Measurements from ENCODE around the gene GPC5. TPM values are rescaled to one million over a fixed set of nuclear protein-coding genes. Genes with fewer than 3 reads are reported as not detected.
"Not testable (repeated sequence)": the region's sequence is repeated elsewhere in the genome, so short reads cannot be mapped to it uniquely, and the experiment has no call there.

Gene GPC5
- total RNA-seq, 4 donors from 2014 or later, result not detected

DNA sequence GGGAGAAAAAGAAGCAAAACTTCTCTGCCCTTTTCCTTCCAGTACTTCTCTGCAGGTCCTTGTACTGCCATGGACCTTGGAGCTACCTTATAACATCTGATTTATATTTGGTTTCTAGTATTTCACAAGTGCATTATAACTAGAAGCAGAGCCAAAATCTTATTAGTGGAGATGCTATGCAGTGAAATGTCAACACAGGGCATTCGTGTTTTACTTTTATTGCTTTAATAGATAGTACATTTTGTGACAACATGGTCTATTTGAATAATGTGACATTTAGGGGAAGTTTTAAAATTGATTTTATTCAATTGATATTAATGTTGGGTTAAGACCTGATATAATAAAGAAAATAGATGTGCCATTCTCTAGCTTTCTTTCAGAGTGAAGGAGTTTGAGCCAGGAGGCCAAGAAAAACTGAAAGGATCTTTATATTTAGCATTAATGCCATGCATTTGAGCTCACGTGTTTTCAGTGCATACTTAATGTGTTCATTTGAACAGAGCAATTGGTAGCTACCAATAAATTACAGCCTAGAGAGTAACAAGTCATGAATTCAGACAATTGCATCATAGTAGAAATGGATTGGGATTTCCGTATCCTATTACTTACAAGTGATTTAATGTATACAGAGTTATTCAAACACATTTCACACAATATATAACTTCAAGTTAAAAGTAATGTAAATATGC lies 863.8 kb downstream of the GPC5 start:
- Histone ChIP-seq H3K27me3 (no peaks in the 10 kb centered on the region), H3K36me3 (no peaks in the 10 kb centered on the region), H3K9me3 (no peaks in the 10 kb centered on the region), H3K4me3 (no peak overlapping the region), H3K27ac (no peak overlapping the region), H3K4me1 (no peaks in the 10 kb centered on the region)
- in situ Hi-C loops (cut with MboI; ENCODE audit: low sequenced_read_pairs in 4 of 4) (no loop called here), intact Hi-C loops (cut with DNase I; ENCODE audit: low total_unique reads) (no loop called here)
- DNase-seq (no peak), ATAC-seq (no peak)
- TF ChIP-seq POLR2A (IDR thresholded peaks at IDR 0.05), result no peak
- TF ChIP-seq, protein P1, sequence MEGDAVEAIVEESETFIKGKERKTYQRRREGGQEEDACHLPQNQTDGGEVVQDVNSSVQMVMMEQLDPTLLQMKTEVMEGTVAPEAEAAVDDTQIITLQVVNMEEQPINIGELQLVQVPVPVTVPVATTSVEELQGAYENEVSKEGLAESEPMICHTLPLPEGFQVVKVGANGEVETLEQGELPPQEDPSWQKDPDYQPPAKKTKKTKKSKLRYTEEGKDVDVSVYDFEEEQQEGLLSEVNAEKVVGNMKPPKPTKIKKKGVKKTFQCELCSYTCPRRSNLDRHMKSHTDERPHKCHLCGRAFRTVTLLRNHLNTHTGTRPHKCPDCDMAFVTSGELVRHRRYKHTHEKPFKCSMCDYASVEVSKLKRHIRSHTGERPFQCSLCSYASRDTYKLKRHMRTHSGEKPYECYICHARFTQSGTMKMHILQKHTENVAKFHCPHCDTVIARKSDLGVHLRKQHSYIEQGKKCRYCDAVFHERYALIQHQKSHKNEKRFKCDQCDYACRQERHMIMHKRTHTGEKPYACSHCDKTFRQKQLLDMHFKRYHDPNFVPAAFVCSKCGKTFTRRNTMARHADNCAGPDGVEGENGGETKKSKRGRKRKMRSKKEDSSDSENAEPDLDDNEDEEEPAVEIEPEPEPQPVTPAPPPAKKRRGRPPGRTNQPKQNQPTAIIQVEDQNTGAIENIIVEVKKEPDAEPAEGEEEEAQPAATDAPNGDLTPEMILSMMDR (IDR thresholded peaks at IDR 0.05 in 4 of 5, conservative IDR thresholded peaks at IDR 0.05 in 1 of 5), result no peak

DNA sequence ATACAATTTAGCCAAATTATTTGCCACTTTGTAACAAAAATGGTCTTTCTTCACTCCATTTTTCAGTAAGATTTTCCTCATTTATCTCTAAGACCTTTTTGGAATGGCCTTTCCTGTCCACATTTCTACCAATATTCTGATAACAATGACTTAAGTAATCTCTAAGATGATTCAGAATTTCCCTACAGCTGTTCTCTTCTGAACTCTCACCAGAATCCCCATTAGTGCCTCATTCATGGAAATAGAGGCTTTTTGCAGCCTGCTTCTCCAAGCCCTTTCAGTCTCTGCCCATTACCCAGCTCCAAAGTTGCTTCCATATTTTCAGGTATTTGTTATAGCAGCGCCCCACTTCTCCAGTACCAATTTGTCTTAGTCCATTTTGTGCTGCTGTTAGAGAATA lies 867.0 kb downstream of the GPC5 start:
- no peaks in the 10 kb centered on the region for H3K36me3 ChIP-seq
- no peaks in the 10 kb centered on the region for H3K4me1 ChIP-seq
- no peak for TF ChIP-seq POLR2A (IDR thresholded peaks at IDR 0.05)
- TF ChIP-seq, protein P1 (IDR thresholded peaks at IDR 0.05 in 4 of 5, conservative IDR thresholded peaks at IDR 0.05 in 1 of 5), result no peak
- in situ Hi-C loops (cut with MboI; ENCODE audit: low sequenced_read_pairs in 4 of 4) (no loop called here), intact Hi-C loops (cut with DNase I; ENCODE audit: low total_unique reads) (no loop called here)
- DNase-seq (no peak), ATAC-seq (no peak)
- no peaks in the 10 kb centered on the region for H3K27me3 ChIP-seq
- no peak overlapping the region for H3K27ac ChIP-seq
- no peak overlapping the region for H3K4me3 ChIP-seq
- no peaks in the 10 kb centered on the region for H3K9me3 ChIP-seq

DNA sequence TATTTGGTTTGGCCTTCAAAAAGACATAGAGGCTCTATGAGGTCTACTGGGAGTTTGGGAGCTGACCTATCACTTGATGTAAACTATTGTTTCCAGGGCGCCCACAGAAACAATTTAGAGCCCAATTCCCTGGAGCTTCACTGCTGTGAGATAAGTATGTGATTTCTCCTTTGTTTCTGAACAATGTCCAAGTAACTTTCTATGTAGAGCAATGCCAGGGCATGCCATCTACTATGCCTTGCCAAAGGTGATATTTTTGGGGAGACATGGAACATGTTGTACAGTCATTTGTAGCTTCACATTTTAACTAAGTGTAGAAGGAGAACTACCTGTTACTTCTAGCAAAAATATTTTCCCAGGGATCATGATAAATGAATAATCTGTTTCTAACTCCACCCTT lies 872.6 kb downstream of the GPC5 start:
- intact Hi-C loops (cut with DNase I; ENCODE audit: low total_unique reads), result no loop called here
- no peaks in the 10 kb centered on the region for H3K4me1 ChIP-seq
- H3K36me3 ChIP-seq, result no peaks in the 10 kb centered on the region
- H3K9me3 ChIP-seq, result no peaks in the 10 kb centered on the region
- TF ChIP-seq, protein P1 (IDR thresholded peaks at IDR 0.05 in 4 of 5, conservative IDR thresholded peaks at IDR 0.05 in 1 of 5), result no peak
- no peak for TF ChIP-seq POLR2A (IDR thresholded peaks at IDR 0.05)
- H3K27ac ChIP-seq, result no peak overlapping the region
- no peaks in the 10 kb centered on the region for H3K27me3 ChIP-seq
- DNase-seq (no peak), ATAC-seq (no peak)
- no peak overlapping the region for H3K4me3 ChIP-seq
- in situ Hi-C loops (cut with MboI; ENCODE audit: low sequenced_read_pairs in 4 of 4), result no loop called here

DNA sequence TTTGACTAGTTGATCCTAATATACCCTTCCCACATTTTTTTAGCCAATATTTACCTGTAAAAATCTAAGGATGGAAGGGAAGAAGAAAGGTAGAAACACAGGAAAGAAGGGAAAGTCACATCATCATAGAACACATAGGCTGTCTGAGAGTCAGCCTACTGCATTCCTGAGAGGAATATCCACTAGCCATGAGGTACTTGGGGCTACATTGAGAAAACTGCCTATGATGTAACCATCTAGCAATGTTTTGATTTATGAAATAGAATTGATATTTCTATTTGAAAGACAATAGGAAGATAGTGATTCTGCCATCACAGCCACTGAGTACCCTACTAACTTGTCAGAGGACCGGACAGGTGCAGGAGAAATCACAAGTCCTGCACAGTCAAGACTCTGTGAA lies 873.8 kb downstream of the GPC5 start:
- TF ChIP-seq, protein P1 (IDR thresholded peaks at IDR 0.05 in 4 of 5, conservative IDR thresholded peaks at IDR 0.05 in 1 of 5), result no peak
- TF ChIP-seq POLR2A (IDR thresholded peaks at IDR 0.05), result no peak
- no peak overlapping the region for H3K27ac ChIP-seq
- no peak for DNase-seq

DNA sequence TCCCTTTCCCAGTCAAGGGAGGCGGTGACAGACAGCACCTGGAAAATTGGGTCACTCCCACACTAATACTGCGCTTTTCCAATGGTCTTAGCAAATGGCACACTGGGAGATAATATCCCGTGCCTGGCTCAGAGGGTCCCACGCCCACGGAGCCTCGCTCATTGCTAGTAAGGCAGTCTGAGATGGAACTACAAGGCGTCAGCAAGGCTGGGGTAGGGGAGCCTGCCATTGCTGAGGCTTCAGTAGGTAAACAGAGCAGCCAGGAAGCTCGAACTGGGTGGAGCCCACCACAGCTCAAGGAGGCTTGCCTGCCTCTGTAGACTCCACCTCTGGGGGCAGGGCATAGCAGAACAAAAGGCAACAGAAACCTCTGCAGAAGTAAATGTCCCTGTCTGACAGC lies 882.6 kb downstream of the GPC5 start:
- H3K36me3 ChIP-seq; intact Hi-C loops (cut with DNase I; ENCODE audit: low total_unique reads); ATAC-seq; DNase-seq; H3K27me3 ChIP-seq; H3K9me3 ChIP-seq; in situ Hi-C loops (cut with MboI; ENCODE audit: low sequenced_read_pairs in 4 of 4); H3K4me3 ChIP-seq; H3K27ac ChIP-seq; H3K4me1 ChIP-seq: not testable (repeated sequence)

More for the DNA sequence above, 873.8 kb downstream of the GPC5 start:
- H3K4me1 ChIP-seq, result no peaks in the 10 kb centered on the region
- in situ Hi-C loops (cut with MboI; ENCODE audit: low sequenced_read_pairs in 4 of 4) (no loop called here), intact Hi-C loops (cut with DNase I; ENCODE audit: low total_unique reads) (no loop called here)
- no peaks in the 10 kb centered on the region for H3K36me3 ChIP-seq
- no peak overlapping the region for H3K4me3 ChIP-seq
- no peaks in the 10 kb centered on the region for H3K9me3 ChIP-seq
- no peaks in the 10 kb centered on the region for H3K27me3 ChIP-seq
- no peak for ATAC-seq

DNA sequence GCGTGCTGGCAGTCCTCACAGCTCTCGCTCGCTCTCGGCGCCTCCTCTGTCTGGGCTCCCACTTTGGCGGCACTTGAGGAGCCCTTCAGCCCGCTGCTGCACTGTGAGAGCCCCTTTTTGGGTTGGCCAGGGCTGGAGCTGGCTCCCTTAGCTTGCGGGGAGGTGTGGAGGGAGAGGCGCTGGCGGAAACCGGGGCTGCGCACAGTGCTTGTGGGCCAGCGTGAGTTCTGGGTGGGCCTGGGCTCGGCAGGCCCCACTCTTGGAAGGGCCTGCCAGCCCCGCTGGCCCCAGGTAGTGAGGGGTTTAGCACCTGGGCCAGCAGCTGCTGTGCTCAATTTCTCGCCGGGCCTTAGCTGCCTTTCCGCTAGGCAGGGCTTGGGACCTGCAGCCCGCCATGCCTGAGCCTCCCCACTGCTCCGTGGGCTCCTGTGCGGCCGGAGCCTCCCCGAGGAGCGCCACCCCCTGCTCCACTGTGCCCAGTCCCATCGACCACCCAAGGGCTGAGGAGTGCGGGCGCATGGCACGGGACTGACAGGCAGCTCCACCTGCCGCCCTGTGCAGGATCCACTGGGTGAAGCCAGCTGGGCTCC lies 892.4 kb downstream of the GPC5 start:
- in situ Hi-C loops (cut with MboI; ENCODE audit: low sequenced_read_pairs in 4 of 4); intact Hi-C loops (cut with DNase I; ENCODE audit: low total_unique reads); H3K9me3 ChIP-seq; H3K4me1 ChIP-seq; H3K27me3 ChIP-seq; H3K27ac ChIP-seq; H3K36me3 ChIP-seq; DNase-seq; ATAC-seq; H3K4me3 ChIP-seq: not testable (repeated sequence)

DNA sequence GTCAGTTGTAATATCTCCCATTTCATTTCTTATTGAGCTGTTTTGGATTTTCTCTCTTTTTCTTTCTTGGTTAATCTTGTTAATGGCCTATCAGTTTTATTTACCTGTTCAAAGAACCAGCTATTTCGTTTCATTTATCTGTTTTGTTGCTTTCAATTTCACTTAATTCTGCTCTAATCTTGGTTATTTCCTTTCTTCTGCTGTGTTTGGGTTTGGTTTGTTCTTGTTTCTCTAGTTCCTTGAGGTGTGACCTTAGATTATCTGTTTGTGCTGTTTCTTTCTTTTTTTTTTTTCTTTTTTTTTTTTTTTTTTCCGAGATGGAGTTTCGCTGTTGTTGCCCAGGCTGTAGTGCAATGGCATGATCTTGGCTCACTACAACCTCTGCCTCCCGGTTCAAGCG lies 896.1 kb downstream of the GPC5 start:
- in situ Hi-C loops (cut with MboI; ENCODE audit: low sequenced_read_pairs in 4 of 4); intact Hi-C loops (cut with DNase I; ENCODE audit: low total_unique reads); H3K4me3 ChIP-seq: not testable (repeated sequence)

DNA sequence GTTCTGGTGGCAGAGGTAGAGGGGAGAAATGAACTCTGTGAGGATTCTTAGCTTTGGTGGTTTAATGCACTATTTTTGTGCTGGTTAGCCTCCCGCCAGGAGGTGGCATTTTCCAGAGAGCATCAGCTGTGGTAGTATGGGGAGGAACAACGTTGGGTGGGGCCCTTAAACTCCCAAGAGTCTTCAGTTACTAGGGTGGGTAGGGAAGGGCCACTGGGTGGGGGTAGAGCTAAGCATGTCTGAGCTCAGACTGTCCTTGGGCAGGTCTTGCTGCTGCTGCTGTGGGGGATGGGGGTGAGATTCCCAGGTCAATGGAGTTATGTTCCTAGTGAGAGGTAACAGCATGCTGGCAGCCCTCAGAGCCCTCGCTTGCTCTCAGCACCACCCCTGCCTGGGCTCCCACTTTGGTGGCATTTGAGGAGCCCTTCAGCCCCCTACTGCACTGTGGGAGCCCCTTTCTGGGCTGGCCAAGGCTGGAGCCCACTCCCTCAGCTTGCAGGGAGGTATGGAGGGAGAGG lies 897.8 kb downstream of the GPC5 start:
- H3K36me3 ChIP-seq; H3K27me3 ChIP-seq; intact Hi-C loops (cut with DNase I; ENCODE audit: low total_unique reads); H3K4me1 ChIP-seq; H3K4me3 ChIP-seq; ATAC-seq; in situ Hi-C loops (cut with MboI; ENCODE audit: low sequenced_read_pairs in 4 of 4); DNase-seq; H3K27ac ChIP-seq; H3K9me3 ChIP-seq: not testable (repeated sequence)

More for the DNA sequence above, 896.1 kb downstream of the GPC5 start:
- not testable (repeated sequence) for H3K9me3 ChIP-seq, H3K36me3 ChIP-seq, ATAC-seq, H3K27me3 ChIP-seq, H3K27ac ChIP-seq, H3K4me1 ChIP-seq, DNase-seq

All from gastrocnemius medialis (tissue), 4 donors.